ENCODE data around the gene DPF1. TPM values are rescaled to one million over a fixed set of nuclear protein-coding genes. Genes with fewer than 3 reads are reported as not detected.
A peak's percentile ranks its signal among the peaks of the same experiment; 100 is the strongest.

Gene DPF1
- total RNA-seq, 1 donor from 2014 or later, result 4.0 TPM

DNA sequence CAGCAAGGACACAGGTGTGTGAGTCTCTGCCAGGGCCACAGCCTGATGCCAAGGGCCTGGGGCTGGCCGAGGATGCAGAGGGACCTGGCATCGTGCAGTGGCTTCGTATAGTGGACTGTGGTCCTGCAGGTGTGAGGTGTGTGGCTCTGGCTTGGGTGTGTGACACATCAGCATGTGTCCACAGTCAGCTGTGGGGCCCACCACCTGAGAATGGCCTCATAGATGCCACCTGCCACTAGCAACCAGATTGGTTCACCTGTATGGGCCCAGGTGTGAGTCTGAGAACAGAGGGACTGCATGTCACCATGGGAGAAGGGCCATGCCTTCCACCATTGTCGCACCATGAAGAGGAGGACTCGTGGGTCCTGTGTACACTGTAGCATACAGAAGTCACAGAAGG lies 29.8 kb upstream of the DPF1 start:
- DNase-seq (ENCODE audit: low read depth) (no peak), FAIRE-seq (no peak)
- Histone ChIP-seq H3K9me3 (ENCODE audit: insufficient read depth, low read depth, low read length) (no peaks in the 10 kb centered on the region), H3K36me3 (ENCODE audit: insufficient read depth, low read length) (no peaks in the 10 kb centered on the region), H3K27ac (ENCODE audit: low read depth, low read length) (no peak overlapping the region), H3K79me2 (ENCODE audit: insufficient read depth, low read length) (no peaks in the 10 kb centered on the region), H3K4me2 (ENCODE audit: low read length) (no peak overlapping the region), H3K27me3 (ENCODE audit: insufficient read depth, low read length) (no peaks in the 10 kb centered on the region), H4K20me1 (ENCODE audit: insufficient read depth, low read length) (no peaks in the 10 kb centered on the region), H3K9ac (ENCODE audit: low read length) (no peak overlapping the region), H3K4me1 (ENCODE audit: insufficient read depth, low read length) (peaks cover 15% of the 10 kb centered on the region), H3K4me3 (ENCODE audit: insufficient read depth, low read depth, low read length) (no peak overlapping the region), H2AFZ (ENCODE audit: low read depth, low read length) (no peak overlapping the region)
- H3K4me1 Mint-ChIP-seq (ENCODE audit: low read depth, unreplicated experiment), result peaks cover 20% of the 10 kb centered on the region
- no peak for TF ChIP-seq EZH2 (IDR thresholded peaks at IDR 0.05; ENCODE audit: insufficient read depth, low read length)
- TF ChIP-seq, protein P1, sequence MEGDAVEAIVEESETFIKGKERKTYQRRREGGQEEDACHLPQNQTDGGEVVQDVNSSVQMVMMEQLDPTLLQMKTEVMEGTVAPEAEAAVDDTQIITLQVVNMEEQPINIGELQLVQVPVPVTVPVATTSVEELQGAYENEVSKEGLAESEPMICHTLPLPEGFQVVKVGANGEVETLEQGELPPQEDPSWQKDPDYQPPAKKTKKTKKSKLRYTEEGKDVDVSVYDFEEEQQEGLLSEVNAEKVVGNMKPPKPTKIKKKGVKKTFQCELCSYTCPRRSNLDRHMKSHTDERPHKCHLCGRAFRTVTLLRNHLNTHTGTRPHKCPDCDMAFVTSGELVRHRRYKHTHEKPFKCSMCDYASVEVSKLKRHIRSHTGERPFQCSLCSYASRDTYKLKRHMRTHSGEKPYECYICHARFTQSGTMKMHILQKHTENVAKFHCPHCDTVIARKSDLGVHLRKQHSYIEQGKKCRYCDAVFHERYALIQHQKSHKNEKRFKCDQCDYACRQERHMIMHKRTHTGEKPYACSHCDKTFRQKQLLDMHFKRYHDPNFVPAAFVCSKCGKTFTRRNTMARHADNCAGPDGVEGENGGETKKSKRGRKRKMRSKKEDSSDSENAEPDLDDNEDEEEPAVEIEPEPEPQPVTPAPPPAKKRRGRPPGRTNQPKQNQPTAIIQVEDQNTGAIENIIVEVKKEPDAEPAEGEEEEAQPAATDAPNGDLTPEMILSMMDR (IDR thresholded peaks at IDR 0.05; ENCODE audit: insufficient read depth, low read depth, low read length), result no peak
- H3K4me3 Mint-ChIP-seq (ENCODE audit: unreplicated experiment), result no peak overlapping the region
- peaks cover 2% of the 10 kb centered on the region for H3K27me3 Mint-ChIP-seq (ENCODE audit: low read depth, unreplicated experiment)
- no peak overlapping the region for H3K27ac Mint-ChIP-seq (ENCODE audit: unreplicated experiment)
- H3K9me3 Mint-ChIP-seq (ENCODE audit: unreplicated experiment), result no peaks in the 10 kb centered on the region
- peaks cover 2% of the 10 kb centered on the region for H3K36me3 Mint-ChIP-seq (ENCODE audit: low read depth, unreplicated experiment)

DNA sequence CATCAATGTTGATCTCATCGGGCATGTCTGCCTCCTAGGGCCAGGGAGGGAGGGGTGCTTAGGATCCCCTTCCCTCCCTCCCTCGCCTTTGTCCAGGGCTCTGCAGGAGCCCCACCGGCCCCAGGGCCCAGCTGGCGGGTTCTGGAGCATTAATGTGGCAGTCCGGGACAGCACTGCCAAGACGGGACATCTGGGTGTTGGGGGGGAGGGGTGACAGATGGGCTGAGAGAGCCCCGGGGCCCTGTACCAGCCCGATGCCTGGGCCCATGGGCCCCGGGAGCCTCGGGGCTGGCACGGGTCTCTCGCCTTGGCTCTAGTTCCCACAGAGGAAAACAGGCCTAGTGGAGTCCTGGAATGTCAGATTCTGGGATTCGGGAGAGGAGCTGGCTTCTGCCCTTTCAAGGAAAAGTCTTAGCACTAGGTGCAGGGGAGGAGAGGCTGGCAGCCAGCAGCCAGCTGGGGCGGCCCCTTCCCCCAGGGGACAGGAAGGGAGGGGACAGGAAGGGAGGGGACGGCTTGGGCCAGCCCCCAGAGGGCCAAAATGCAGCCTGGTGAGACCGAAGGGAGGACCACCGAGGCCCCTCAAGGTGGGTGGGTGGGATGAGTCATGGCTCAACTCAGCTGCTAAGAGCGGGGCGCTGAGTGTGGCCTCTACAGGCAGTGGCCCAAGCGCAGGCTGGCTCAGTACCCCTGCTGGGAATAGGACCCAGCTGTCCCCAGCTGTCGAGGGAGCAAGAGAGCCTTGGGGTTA lies 29.1 kb upstream of the DPF1 start:
- Histone ChIP-seq H2AFZ (ENCODE audit: low read depth, low read length) (peak overlapping the region; percentile 42), H3K9me3 (ENCODE audit: insufficient read depth, low read depth, low read length) (no peaks in the 10 kb centered on the region), H3K9ac (ENCODE audit: low read length) (no peak overlapping the region), H3K4me2 (ENCODE audit: low read length) (peak overlapping the region; percentile 19), H3K27me3 (ENCODE audit: insufficient read depth, low read length) (no peaks in the 10 kb centered on the region), H3K4me3 (ENCODE audit: insufficient read depth, low read depth, low read length) (no peak overlapping the region), H3K79me2 (ENCODE audit: insufficient read depth, low read length) (no peaks in the 10 kb centered on the region), H3K27ac (ENCODE audit: low read depth, low read length) (no peak overlapping the region), H4K20me1 (ENCODE audit: insufficient read depth, low read length) (no peaks in the 10 kb centered on the region), H3K4me1 (ENCODE audit: insufficient read depth, low read length) (peaks cover 15% of the 10 kb centered on the region), H3K36me3 (ENCODE audit: insufficient read depth, low read length) (no peaks in the 10 kb centered on the region)
- DNase-seq (ENCODE audit: low read depth) (no peak), FAIRE-seq (no peak)
- no peaks in the 10 kb centered on the region for H3K9me3 Mint-ChIP-seq (ENCODE audit: unreplicated experiment)
- TF ChIP-seq, protein P1 (IDR thresholded peaks at IDR 0.05; ENCODE audit: insufficient read depth, low read depth, low read length), result no peak
- TF ChIP-seq EZH2 (IDR thresholded peaks at IDR 0.05; ENCODE audit: insufficient read depth, low read length), result no peak
- H3K27me3 Mint-ChIP-seq (ENCODE audit: low read depth, unreplicated experiment), result peaks cover 2% of the 10 kb centered on the region
- H3K27ac Mint-ChIP-seq (ENCODE audit: unreplicated experiment), result peak overlapping the region; percentile 83
- peaks cover 20% of the 10 kb centered on the region for H3K4me1 Mint-ChIP-seq (ENCODE audit: low read depth, unreplicated experiment)
- H3K4me3 Mint-ChIP-seq (ENCODE audit: unreplicated experiment), result no peak overlapping the region
- H3K36me3 Mint-ChIP-seq (ENCODE audit: low read depth, unreplicated experiment), result peaks cover 2% of the 10 kb centered on the region

DNA sequence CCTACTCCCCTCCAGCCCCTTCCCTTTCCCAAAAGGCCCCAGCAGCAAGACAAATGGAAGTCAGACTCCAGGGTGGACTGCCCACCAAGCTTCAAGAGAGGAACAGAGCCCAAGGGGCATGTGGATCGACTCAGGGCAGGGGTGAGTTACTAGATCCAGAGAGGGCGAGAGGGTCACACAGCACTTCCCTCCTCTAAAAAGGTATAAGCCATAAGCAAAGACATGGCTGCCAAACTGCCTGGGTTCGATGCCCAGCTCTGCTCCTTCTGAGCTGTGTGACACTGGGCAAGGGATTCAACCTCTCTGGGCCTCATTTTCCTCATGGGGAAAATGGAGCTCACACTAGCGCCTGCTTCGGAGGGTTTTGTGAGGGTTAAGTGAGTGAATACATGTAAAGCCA lies 28.4 kb upstream of the DPF1 start:
- H3K4me3 Mint-ChIP-seq (ENCODE audit: unreplicated experiment), result no peak overlapping the region
- peaks cover 2% of the 10 kb centered on the region for H3K36me3 Mint-ChIP-seq (ENCODE audit: low read depth, unreplicated experiment)

More for the DNA sequence above, 28.4 kb upstream of the DPF1 start:
- Histone ChIP-seq H3K27ac (ENCODE audit: low read depth, low read length) (no peak overlapping the region), H3K79me2 (ENCODE audit: insufficient read depth, low read length) (no peaks in the 10 kb centered on the region), H3K36me3 (ENCODE audit: insufficient read depth, low read length) (no peaks in the 10 kb centered on the region), H3K4me1 (ENCODE audit: insufficient read depth, low read length) (peaks cover 15% of the 10 kb centered on the region), H3K27me3 (ENCODE audit: insufficient read depth, low read length) (no peaks in the 10 kb centered on the region), H3K4me3 (ENCODE audit: insufficient read depth, low read depth, low read length) (no peak overlapping the region), H4K20me1 (ENCODE audit: insufficient read depth, low read length) (no peaks in the 10 kb centered on the region), H3K9ac (ENCODE audit: low read length) (no peak overlapping the region), H2AFZ (ENCODE audit: low read depth, low read length) (no peak overlapping the region), H3K9me3 (ENCODE audit: insufficient read depth, low read depth, low read length) (no peaks in the 10 kb centered on the region), H3K4me2 (ENCODE audit: low read length) (no peak overlapping the region)
- DNase-seq (ENCODE audit: low read depth), result no peak
- Mint-ChIP-seq H3K4me1 (ENCODE audit: low read depth, unreplicated experiment) (peaks cover 20% of the 10 kb centered on the region), H3K27ac (ENCODE audit: unreplicated experiment) (peak overlapping the region; percentile 83), H3K9me3 (ENCODE audit: unreplicated experiment) (no peaks in the 10 kb centered on the region), H3K27me3 (ENCODE audit: low read depth, unreplicated experiment) (peaks cover 2% of the 10 kb centered on the region)
- TF ChIP-seq, protein P1 (IDR thresholded peaks at IDR 0.05; ENCODE audit: insufficient read depth, low read depth, low read length), result no peak
- no peak for FAIRE-seq

Data from astrocyte (in vitro differentiated cells and primary cell).